Measurements from ENCODE around the gene WIPF1. TPM values are rescaled to one million over a fixed set of nuclear protein-coding genes. Genes with fewer than 3 reads are reported as not detected.
A peak's percentile ranks its signal among the peaks of the same experiment; 100 is the strongest.

WIPF1 gene
- total and polyA plus RNA-seq, 4 donors = 18.5 to 64.1 (median 49.0) TPM

- H3K27ac ChIP-seq (ENCODE audit: low read depth in 1 of 2, low read length in 1 of 2) = no peak overlapping the region
- 42 to 43% methylated on average over 2 of the region's 2 CpGs for WGBS, 2 donors
- H3K9ac ChIP-seq (ENCODE audit: insufficient read depth in 1 of 2, low read length in 2 of 2) = no peak overlapping the region
- H3K4me3 ChIP-seq = no peak overlapping the region
- H3K9me3 ChIP-seq (ENCODE audit: control insufficient read depth in 4 of 4, insufficient read depth in 3 of 4, low read length in 3 of 4) = peaks cover 0 to 9% (median 6%) of the 10 kb centered on the region in 4 donors
- TF ChIP-seq CTCF (IDR thresholded peaks at IDR 0.05; ENCODE audit: control extremely low read depth, extremely low read depth) = no peak
- no peaks in the 10 kb centered on the region for H3K36me3 ChIP-seq (ENCODE audit: control insufficient read depth in 4 of 4, insufficient read depth in 4 of 4, low read length in 4 of 4)
- no peaks in the 10 kb centered on the region for H3K4me1 ChIP-seq (ENCODE audit: control insufficient read depth in 5 of 5, insufficient read depth in 5 of 5, low read length in 5 of 5)
- ATAC-seq (ENCODE audit: insufficient read depth, low FRiP score) = no peak
- peak in 1 of 3 donors; percentile 36 for DNase-seq
- no peaks in the 10 kb centered on the region for H3K27me3 ChIP-seq (ENCODE audit: control insufficient read depth in 3 of 3, insufficient read depth in 3 of 3, low read length in 2 of 3)
Measured at GRCh38 chr2:174510583-174511189, 86.9 kb downstream of the WIPF1 start.

Small RNA genes within 50 kb of the gene (small RNA-seq; reads per million reads assigned to genes)
- not detected for gene RNU6-5P (ENCODE audit: low replicate concordance)

Other genes with a start within 250 kb of the WIPF1 start
- 10 to 100 TPM; 22.7 to 34.0 TPM for gene SCRN3, start 202.1 kb downstream of the WIPF1 start, total RNA-seq
- 10 to 100 TPM; 11.0 to 14.4 TPM for gene SCRN3, start 202.1 kb downstream of the WIPF1 start, polyA plus RNA-seq
- 1 to 10 TPM; 3.3 to 5.7 TPM for gene GPR155, start 110.8 kb downstream of the WIPF1 start, total RNA-seq
- 1 to 10 TPM in 1 of 2 donors, under 1 TPM in 1; 0.65 to 1.7 TPM for gene GPR155, start 110.8 kb downstream of the WIPF1 start, polyA plus RNA-seq
- not detected for gene CHRNA1, start 166.7 kb upstream of the WIPF1 start, total RNA-seq
- gene CHRNA1, start 166.7 kb upstream of the WIPF1 start, polyA plus RNA-seq = under 1 TPM in 1 of 2 donors, not detected in 1; 0.03 TPM